Pons (tissue), 1 donor: ENCODE results near the gene ZCWPW1.
"Not testable (repeated sequence)": the region's sequence is repeated elsewhere in the genome, so short reads cannot be mapped to it uniquely, and the experiment has no call there.

Experiments
- DNase-seq: peaks from one replicate; pipeline ENCODE4 v3.0.0-alpha.2; 2016; ENCODE audit warnings: low spot score

ZCWPW1 gene

GRCh38 chr7:100373261-100373831 is 55.2 kb downstream of the ZCWPW1 start, which contains the start of gene PILRA:
Gene PILRA (plus strand): TSS chr7:100373487. CDS start chr7:100373657, 170 bp downstream.
- DNase-seq, result peak; percentile 37

- no peak for DNase-seq
Observed at GRCh38 chr7:100372694-100373093, 55.8 kb downstream of the ZCWPW1 start.

- peak; percentile 35 for DNase-seq
Observed at GRCh38 chr7:100372256-100372655, 56.2 kb downstream of the ZCWPW1 start.

DNA sequence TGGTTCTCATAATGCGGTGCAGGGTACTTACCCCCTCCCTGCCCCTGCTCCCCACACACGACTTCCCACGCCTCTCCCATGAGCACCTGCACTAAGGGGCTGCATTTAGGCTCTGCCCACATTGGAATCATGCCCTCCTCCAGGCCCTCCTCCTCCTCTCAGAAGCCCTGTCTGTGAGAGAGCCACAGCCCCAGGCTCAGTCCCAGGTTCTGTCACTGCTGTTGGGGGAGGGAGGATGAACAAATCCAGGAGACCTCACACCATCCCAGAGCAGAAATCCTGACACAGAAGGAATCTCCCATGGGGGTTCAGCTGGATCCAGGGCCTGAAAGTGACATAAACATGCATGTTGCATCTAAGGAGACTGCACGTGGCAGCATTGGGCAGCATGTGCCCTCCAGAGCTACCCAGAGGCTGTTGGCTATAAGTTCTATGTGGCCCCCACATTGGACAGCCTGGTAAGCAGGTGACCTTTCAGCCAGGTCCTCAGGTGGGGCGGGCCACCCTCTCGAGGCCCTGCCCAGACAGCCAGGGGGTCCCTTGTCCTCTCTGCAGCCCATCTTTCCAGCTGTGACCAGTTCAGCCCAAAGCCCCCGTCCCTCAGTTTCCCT is 56.8 kb downstream of the ZCWPW1 start:
- no peak for DNase-seq

DNA sequence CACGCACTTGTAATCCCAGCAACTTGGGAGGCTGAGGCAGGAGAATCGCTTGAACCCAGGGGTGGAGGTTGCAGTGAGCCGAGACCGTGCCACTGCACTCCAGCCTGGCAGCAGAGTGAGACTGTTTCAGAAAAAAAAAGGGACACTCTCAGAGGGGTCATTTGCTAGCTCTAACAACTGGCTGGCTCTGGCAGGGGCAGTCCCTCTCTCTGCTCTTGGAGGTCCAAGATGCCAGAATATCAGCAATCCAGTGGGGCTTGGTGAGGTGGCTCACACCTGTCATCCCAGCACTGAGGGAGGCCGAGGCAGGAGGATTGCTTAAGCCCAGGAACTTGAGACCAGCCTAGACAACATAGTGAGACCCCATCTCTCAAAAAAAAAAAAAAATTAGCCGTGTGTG is 57.8 kb downstream of the ZCWPW1 start:
- no peak for DNase-seq

DNA sequence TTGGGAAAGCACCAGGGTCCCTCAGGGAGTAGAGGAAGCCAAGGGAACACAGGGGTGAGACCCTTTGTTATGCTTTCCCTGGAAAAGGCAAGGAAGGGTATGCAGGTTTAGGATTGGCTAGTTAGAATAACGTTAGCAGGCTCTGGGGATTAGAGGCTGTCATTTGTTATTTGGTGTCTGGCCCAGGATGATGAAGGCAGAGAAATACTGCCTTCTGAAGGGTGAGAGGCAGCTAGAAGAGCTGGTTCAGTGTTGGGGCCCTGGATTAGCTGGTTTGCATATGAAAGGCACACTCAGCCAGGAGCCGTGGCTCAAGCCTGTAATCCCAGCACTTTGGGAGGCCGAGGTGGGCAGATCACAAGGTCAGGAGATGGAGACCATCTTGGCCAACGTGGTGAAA is 58.2 kb downstream of the ZCWPW1 start:
- no peak for DNase-seq

- DNase-seq, result peak; percentile 80
Observed at GRCh38 chr7:100369105-100369504, 59.4 kb downstream of the ZCWPW1 start.

DNA sequence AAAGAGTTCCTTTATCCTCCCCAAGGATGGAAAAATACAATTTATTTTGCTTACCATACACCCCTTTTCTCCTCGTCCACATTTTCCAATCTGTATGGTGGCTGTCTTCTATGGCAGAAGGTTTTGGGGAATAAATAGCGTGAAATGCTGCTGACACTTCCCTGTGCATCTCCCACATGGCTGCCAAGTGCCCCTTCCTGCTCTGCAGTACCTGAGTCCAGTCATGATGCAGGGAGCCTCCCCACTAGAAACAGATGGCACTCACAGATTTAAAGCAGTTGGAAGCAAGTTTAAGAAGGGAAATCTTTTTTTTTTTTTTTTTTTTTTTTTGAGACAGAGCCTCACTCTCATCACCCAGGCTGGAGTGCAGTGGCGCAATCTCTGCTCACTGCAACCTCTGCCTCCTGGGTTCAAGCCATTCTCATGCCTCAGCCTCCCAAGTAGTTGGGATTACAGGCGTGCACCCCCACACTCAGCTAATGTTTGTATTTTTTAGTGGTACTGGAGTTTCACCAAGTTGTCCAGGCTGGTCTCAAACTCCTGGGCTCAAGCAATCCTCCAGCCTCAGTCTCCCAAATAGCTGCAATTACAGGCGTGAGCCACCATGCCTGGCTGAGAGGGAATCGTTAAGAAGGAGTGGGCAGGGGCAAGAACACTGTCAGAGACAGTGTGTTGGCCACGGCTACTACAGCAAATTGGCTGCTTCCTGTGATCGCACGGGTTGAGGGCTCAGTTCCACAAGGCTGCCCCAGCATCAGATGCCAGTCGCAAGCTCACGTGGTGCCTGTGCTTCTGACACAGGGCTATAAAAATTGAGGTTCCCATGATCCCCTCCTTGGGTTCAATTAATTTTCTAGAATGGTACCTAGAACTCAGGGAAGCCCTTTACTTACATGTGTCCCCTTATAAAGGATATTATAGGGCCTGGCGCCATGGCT is 60.6 kb downstream of the ZCWPW1 start:
- peak; percentile 29 for DNase-seq

- DNase-seq, result no peak
Observed at GRCh38 chr7:100367251-100367620, 61.3 kb downstream of the ZCWPW1 start.

- no peak for DNase-seq
Observed at GRCh38 chr7:100366411-100367250, 61.9 kb downstream of the ZCWPW1 start.

DNA sequence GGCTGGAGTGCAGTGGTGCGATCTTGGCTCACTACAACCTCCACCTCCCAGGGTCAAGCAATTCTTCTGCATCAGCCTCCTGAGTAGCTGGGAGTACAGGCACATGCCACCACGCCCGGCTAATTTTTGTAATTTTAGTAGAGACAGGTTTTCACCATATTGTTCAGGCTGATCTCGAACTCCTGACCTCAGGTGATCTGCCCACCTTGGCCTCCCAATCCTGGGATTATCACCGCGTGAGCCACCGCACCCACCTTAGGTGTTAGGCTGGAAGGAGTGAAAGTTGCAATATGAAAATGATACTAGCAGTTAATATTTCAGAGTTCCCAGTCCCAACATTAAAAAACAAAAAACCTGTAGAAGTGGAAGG is 62.5 kb downstream of the ZCWPW1 start:
- not testable (repeated sequence) for DNase-seq

DNA sequence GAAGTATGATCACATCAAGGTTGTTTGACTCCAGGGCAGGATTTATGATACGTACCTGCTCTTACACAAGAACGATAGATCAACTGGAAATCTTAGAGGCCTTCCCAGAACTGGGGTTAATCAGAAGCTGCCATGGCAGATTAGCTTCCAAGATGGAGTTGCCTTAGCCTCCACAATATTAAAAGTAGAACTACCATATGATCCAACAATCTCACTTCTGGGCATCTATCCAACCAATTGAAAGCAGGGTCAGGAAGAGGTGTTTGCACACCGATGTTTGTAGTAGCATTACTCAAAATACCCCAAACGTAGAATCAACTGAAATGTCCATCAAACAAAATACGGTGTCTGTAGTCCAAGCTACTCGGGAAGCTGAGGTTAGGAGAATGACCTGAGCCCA is 64.0 kb downstream of the ZCWPW1 start:
- DNase-seq, result no peak

DNA sequence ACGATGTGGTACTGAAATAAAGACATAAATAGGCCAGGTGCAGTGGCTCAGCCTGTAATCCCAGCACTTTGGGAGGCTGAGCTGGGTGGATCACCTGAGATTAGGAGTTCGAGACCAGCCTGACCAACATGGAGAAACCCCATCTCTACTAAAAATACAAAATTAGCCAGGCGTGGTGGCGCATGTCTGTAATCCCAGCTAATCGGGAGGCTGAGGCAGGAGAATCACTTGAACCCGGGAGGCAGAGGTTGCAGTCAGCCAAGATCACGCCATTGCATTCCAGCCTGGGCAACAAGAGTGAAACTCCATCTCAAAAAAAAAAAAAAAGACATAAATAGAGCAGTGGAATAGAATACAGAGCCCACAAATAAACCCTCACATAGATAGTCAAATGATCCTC is 64.7 kb downstream of the ZCWPW1 start:
- DNase-seq, result not testable (repeated sequence)

DNA sequence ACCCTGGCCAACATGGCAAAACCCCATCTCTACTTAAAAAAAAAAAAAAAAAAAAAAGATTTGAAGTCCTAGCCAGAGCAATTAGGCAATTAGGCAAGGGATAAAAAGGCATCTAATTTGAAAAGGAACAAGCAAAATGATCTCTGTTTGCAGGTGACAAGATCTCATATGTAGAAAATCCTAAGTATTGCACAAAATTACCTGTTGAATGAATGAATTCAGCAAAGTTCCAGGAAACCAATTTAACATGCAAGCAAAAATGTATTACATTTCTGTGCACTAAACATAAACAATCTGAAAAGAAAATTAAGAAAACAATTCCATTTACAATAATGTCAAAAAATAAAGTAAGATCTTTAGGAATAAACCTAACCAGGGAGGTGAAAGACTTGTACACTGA is 65.4 kb downstream of the ZCWPW1 start:
- no peak for DNase-seq

DNA sequence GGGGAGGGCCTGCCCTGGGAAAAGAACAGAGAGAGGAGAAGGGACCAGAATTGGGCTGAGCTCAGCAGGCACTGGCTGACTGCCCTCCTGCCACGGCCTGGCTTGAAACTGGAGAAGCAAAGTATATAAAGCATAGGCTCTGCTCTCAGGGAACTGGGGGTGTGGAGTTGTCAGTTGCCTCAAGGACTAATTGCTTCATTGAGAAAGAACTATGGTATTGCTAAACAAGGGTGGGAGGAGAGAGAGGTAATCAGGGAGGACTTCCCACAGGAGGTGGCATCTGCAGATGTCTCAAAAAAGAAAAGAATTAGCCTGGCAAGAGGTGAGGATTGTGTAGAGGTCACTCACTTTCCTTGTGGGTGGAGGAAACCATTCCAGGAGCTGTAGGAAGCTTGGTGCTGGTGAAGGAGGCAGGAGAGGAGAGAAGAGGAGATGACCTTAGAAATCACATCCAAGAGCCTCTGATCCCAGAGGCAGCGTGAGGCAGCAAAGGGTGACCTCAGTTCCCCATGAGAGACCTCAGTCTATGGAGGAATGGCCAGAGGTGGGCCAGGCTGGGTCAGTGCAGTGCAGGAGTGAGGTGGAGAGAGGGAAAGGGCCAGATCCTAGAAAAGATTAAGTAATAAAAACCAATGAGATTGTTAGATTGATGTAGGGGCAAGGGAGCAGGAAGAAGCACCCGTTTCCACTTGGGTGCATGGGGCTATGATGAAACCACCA is 68.2 kb downstream of the ZCWPW1 start:
- DNase-seq, result no peak

- no peak for DNase-seq
Observed at GRCh38 chr7:100358857-100359212, 69.7 kb downstream of the ZCWPW1 start.

DNA sequence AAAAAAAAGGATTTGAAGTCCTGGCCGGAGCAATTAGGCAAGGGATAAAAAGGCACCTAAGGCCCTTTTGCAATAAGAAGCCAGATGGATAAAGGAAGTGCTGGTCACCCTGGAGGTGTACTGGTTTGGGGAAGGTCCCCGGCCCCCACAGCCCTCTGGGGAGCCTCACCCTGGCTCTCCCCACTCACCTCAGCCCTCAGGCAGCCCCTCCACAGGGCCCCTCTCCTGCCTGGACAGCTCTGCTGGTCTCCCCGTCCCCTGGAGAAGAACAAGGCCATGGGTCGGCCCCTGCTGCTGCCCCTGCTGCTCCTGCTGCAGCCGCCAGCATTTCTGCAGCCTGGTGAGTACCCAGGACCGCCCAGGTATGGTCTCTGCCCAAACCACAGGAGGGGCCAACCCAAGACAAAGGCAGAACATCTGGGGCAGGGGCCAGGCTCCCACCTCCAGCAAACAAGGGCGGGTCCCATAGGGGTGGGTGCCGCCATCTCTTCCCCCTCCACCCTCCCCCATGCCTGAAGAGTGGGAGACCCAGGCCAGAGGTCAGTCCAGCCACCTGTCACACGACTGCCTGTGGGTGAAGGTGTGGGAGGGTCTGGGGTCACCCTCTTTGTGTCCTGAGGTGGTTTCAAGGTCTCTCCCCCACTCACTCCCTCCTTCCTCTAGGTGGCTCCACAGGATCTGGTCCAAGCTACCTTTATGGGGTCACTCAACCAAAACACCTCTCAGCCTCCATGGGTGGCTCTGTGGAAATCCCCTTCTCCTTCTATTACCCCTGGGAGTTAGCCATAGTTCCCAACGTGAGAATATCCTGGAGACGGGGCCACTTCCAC is 70.3 kb downstream of the ZCWPW1 start, which contains the start of gene PILRB:
Gene PILRB, plus strand, starts transcription at position 91 of the 830 bp plus-strand sequence. Its CDS starts 186 bp downstream, at position 277.
- no peak for DNase-seq

- DNase-seq, result no peak
Observed at GRCh38 chr7:100357131-100357561, 71.4 kb downstream of the ZCWPW1 start.

DNA sequence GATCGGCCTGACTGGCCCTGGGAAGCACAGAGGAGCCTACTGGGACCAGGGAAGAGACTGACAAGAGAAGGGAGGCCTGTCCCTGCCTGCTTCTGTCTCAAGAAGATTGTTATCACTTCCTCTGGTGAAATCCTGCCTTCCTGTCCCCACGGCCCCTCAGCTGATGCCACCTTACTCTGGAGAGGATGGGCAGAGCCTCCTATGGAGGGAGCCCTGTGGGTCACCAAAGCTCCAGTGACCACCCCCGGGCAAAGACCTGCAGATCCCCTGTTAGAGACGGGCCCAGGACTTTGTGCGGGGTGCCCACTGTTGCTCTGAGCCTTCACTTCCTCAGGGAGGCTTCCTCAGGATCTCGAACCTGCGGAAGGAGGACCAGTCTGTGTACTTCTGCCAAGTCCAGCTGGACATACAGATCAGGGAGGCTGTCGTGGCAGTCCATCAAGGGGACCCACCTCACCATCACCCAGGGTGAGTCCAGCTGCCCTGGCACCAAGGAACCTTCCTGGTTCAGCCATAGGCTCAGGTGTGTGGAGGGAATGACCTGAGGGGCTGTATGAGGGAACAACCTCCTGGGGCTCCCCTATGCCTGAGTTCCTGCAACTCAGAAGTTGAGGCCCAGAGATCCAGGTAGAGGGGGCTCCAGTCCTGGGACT is 72.0 kb downstream of the ZCWPW1 start:
- DNase-seq, result no peak
